HG03045 (cell line): Measurements from ENCODE around the gene FYCO1.

Experiments used
- ATAC-seq: cut with Tn5 transposase; IDR thresholded peaks from one replicate; pipeline ENCODE4 v1.9.1; 2021; ENCODE audit warnings: mild to moderate bottlenecking, moderate library complexity; ENCODE audit not compliant: unreplicated experiment

FYCO1 gene

DNA sequence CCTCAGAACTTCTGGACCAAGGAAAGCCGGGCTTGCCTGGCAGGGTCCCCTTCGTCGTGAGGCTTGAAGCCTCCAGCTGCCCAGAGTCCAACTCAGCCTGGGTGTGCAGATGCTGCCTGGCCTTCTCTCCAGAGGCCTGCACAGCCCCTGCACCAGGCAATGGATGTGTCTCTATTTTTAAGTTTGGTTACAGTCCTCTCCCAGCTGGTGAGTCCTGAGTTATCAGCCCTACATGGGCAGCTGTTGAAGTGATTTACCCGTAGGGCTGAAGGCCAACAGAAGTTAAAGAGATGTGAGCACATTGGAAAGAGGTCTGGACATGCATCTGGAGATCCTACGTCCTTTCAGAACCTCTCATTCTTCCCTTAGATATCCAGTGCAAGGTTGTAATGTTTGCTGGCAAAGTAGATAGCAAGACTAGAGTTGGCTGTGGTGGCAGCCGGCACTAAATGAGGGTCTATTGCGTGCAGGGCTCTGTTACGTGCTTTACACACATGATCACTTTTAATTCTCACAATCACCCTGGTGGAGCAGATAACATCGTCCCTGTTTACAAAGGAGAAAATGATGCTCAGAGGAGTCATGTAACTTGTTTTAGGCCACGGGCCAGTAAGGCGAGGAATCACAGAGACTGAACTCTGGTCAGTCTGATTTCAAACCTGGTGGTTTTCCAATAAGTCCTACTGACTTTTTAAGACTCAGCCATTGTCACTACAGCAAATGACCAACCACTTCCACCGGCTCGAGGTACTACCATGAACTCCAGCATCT, 9.9 kb downstream of the FYCO1 start:
- no peak for ATAC-seq

DNA sequence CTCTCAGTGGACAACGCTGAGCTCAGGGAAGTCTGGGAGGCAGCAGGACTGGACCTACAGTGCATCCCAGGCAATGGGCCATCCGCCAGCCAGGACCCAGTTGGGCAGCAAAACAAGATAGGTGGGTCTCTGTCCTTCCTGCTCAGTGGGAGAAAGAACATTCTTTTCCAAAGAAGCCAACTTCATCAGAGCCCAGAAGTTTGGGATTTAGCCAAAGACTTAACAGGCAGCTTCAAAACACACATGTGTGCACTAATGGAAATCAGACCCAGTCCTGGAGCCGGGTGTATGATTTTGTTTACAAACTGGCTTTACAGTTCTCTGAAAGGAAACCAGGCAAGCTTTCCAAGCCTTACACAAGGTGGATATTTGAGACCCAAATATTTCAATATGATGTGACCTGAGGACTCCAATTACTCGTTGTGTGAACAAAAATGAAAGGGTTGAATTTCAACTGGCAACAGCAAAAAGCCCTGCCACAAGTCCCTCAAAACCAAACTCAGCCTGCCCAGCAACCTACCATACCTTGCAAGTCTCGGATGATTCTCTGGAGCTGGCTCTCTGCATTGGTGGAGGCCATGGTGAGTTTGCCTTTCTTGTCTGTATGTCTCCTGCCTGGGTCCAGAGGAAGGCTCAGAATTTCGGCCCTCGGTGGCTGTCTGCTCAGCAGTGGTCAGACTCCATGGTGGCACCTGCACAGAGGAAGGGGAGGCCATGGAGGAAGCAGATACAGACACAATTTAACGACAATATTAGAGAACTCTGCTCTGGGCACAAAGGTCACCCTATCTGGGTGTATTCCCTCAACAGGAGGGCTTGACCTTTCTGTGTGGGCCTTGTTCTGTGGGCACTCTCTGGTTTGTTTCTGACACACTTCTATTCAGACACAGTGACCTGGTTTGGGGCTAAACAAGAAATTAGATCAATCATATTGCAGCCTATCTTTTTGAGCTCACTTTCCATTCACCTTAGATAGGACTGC, 11.0 kb downstream of the FYCO1 start:
- no peak for ATAC-seq

DNA sequence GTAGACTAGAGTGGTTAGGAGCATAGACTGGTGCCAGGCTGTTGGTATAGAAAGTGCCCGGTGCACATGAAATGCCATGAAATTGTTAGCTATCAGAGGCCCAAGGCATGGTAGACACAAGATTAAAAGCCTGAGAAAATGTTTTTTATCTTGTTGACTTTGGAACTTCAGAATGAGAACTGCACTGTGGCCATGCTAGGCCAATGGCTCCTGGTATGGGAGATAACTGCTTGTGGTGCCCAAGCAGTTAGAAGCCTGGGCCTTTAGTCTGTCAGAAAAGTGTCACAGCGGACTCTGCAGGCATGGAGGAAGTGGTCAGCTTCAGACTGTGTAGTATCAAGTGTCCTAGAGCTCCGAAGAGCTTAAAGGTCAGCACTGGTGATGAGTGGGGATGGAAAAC, 11.9 kb downstream of the FYCO1 start:
- ATAC-seq, result no peak

DNA sequence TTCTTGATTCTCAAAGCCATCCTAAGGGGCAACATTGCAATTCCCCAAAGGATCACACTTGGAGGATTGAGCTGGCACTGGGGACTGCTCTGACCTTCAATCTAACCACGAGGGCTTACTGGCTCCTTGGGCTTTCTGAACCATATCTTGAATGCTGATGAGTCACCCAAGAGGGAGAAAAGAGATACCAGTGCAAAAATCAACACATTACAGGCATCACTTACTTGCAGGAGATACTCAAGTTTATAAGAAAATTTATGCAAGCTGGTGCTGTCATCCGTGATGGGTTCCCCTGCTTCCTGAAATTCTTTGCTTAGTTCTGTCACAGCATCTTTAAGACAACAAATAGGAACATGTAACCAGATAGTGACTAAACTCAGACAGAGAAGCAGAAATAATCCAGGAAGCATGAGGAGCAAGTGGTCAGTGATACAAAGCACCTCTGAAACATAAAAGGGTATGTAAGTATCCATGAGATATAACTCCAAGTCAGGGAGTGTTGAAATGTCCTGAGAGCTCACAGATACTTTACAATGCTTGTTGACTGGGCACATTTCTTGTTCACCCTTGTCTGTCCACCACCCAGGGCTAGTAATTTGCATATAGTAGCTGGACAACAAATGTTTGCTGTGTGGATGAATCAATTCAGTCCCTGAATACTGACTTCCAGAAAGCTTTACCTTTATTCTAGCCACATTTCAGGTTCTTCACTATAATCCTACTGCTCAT, 14.1 kb downstream of the FYCO1 start:
- no peak for ATAC-seq

DNA sequence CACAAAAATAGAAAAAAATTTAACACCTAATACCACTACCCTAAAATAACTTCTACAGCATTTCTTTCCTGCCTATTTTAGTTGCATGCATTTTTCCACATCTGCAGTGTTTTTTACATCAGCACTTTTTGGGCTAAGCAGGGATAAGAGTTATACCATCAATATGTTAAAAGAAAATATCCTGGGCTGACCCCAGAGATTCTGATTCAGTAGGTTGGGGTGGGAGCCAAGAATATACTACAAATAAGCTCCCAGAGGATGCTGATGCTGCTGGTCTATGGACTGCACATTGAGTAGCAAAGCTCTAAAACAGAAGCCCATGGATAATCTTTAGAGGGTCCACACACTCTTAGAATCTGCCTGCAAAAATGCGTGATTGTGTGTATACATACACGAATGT, 14.8 kb downstream of the FYCO1 start:
- ATAC-seq, result no peak

DNA sequence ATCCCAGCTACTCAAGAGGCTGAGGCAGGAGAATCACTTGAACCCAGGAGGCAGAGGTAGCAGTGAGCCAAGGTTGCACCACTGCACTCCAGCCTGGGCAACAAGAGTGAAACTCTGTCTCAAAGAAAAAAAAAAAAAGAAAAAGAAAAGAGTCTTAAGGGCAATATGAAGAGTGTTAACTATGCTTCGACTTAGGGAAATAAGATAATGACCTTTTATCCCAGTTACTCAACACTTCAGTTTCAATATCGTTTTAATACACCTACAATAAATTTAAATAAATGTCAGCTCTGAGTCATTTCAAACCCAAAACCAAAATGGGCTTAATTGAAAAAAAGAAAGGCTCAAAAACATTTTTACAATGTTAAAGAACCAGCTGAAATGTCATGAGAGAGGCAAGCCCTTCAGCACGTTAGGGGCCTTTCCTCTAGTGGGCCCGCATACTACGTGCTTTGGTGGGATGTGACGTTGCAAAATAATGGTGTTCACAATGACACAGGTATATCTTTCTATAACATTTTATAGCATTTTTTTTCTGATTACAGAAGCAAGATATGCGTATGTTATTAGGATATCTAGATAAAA, 15.3 kb downstream of the FYCO1 start:
- ATAC-seq, result no peak

DNA sequence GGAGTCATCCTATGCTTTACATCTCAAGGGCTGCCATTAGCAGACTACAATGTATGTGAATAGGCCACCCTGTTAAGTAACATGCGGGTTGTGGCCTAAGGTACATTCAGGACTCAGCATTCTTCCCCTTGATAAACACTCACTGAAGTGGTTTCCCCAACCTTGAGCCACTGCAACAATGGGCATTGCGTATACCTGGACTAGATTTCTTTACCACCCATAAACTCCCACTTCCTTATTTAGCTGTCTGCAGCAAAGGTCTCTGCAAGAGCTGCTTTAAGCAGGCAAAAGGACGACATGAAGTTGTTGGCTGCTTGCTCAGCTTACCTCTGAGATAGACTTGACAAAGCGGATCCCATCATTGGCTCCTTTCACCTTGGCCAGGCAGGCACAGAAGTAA, 16.2 kb downstream of the FYCO1 start:
- no peak for ATAC-seq

DNA sequence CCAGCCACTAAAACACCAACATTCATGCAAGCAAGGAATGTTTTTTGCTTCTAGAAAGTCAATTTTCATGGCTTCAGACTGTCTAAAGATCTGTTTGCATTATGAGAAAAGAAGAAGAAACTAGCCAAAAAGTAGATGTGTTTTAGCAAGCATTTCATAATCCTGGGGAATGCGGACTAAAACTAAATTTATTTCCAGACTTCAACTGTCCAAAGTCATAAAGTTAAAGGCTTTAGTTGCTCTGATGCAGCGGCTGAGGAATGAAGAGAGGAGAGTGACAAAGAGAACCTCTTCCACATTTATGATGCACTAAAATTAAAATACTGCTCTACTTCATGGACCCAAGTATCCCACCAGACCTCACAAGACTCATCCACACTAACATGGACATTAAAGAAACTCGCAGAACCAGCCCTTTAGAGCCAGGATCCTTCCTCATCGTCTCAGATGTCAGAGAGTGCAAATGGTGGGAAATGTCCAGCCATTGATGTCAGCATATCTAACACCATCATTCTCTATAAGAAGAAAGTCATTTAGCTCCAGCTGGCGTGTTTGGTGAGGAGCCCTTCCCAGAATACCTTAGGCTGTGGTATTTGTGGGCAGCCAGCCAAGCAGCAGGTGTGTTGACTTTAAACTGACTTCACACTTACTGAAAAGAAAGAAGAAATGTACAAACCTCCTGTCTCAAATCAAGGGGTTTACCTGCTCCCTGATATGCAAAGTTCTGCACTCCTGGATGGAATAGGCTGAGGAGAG, 17.4 kb downstream of the FYCO1 start:
- ATAC-seq, result no peak

DNA sequence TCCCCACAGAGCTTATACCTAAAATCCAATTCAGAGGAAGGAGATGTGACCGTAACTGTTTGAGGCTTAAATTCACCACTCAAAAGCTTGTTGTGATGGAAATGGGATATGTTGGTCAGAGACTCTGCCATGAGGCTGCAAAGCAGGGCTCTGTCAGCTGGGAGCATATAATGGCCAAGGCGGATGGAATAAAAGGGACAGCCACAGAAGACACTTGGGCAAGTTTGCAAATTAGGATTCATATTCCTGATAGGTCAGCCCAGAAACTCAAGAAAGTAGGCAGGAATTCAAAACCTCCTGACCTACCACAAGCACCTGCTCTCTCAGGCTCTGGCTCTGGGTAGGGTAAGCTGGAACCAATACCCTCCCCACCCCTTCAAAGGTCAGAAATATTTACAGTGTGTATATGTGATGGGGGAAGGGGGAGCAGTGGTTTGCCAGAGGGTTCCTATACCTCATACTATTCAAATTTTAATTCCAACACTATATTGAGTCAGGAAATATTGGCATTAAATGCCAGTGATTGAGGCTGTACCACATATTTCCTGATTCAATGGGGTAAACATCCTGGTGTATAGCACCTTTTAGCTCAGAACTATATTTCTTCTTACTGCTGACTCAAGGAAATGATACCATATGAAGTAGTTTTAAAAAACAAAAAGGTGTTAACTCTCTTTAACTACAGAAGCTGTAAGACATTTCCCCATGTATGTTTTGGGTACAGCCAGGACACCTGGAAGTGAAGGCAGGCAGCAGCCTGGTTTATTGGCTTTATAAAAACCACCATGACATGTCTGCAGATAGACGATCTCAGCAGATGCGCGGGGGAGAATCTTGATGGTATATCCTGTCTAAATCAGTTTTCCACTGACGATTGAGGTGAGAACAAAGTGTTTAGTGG, 19.2 kb downstream of the FYCO1 start:
- no peak for ATAC-seq

DNA sequence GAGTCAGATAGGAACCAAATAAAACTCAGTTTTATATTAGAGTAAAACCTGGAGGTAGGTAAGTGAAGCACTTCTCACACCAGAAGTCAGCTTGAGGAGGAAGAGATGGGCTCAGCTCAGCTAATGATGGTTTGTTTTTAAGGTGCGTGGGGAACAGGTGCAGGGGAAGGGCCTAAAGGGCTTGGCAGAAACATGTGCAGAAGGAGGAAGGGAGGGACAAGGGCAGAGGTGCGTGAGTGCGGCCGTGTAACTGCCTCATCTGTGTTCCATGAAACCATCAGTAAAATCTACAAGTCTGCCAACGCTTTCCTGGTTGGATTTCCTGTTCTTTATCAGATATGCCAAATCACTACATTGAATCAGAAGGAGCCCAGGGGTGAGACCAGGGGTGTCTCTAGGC, 19.9 kb downstream of the FYCO1 start:
- ATAC-seq, result no peak

DNA sequence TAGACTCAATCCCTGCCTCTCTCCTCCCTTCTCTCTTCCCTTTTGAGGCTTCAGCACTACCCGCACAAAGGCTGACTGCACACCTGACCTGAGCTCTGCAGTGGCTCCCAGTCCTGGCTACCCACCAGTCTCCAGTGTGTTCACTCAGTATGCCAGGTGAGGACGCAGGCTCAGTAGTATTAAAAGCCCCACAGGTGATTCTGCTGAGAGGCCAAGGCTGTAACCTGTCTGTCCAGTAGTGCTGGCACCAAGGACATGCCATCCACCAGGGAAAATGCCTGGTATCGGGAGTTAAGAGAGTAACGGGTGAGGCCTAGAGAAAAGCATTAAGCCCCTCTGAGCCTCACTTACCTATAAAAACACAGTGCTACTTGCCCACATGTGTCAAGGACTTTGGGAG, 20.9 kb downstream of the FYCO1 start:
- ATAC-seq, result no peak

DNA sequence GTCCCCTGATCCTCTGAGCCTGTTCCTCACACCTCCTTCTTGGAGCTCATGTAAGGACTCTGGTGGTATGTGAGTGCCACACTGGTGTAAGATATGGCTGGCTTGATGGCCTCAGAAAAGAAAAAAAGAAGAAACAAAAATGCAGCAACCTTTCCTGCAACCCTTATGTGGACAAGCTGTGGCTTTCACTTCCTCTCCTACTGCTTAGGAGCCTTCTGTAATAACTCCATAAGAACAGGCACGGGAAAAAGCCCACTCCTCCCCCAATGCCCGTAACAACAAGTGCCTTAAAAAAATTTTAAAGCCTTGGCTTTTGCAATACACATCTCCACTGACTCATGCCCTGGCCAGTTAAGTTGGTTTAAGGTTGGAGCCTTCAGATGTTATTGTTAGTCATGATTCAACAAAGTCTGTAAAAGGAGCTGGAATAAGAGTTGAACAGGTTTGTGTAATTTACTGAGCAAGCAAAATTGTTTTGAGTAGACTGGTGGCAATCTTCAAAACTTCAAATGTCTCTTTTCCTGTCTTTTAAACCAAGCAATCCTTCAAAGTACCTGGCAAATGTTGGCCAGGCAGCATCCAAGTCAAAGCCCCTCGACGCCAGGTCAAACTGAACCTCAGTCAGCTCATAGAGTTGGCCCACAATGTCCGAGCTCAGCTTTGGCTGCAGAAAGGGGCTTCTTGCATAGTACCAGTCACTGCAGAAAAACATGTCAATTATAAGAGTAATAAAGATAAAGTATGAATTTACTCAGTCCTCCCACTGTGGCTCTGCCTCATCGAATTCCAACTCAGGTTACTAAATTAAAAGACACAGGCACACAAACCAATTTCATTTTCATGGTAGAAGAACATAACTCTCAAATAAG, 22.9 kb downstream of the FYCO1 start:
- ATAC-seq, result no peak

DNA sequence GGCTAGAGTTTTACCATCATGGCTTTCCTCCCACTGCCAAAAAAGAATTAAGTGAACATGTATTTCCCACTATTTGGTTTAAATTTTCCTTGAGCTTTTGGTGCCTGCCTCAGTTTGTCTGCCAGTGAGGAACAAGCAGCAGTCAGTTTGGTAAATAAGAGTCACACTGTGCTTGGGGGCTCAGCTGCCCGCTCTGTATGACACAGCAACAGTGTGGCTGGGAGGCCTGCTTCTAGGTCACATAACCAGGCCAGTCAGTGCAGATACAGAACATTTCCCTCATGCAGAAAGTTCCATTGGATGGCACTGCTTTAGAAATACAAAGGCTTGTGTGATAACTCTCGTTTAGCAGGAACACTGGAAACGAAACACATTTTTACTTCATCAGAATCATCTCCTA, 25.7 kb downstream of the FYCO1 start:
- ATAC-seq, result no peak

DNA sequence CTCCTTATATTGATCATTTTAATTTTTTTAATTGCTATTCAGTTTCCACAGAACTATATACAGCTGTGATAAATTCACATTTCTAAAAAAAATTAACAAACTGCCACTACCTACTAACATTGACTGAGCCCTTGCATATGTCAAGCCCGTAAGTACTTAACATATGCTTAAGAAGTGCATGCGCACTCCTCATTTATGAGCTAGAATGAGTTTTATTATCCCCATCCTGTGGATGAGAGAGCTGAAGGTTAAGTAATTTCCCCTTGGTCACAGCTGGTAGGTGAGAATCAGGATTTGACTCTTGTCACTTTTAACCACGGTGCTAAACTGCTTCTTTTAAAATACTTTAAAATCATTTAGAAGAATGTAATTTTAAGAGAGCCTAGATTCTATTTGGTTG, 26.5 kb downstream of the FYCO1 start:
- ATAC-seq, result no peak

DNA sequence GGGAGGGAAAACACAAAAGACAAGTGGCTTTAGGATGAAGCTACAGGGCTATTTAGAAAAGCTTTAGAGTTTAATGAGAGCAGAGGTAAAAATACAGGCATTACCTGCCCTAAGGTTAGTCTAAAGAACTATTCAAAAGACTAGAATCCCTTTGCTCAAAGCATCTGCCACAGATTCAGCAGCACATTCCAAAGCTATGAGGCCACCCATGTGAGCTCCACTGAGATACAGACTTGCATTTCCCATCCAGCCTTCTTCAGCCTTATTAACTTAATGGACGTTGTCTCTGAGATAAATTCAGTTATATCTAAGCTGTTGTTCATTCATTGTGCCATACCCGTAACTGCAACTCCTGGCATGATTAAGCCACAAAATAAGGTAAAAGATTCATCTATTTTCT, 26.9 kb downstream of the FYCO1 start:
- no peak for ATAC-seq

DNA sequence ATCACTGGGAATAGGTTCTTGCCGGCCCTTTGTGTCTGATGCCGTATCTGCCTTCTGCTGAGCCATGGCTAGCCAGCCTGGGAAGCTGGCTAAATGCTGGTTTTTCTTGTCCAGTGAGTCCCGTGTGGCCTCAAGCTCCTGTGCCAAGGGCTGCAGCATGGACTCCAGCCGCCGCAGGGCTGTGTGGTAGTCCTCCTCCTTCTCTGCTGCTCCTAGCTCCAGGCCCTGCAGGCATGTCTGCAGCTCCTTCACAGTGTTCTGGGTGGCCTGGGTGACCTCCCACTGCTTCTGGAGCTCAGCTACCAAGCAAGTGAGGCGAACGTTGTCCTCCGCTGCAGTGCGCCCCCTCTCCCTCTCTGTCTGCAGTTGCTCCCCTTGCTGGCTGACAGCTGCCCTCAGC, 27.5 kb downstream of the FYCO1 start:
- no peak for ATAC-seq

DNA sequence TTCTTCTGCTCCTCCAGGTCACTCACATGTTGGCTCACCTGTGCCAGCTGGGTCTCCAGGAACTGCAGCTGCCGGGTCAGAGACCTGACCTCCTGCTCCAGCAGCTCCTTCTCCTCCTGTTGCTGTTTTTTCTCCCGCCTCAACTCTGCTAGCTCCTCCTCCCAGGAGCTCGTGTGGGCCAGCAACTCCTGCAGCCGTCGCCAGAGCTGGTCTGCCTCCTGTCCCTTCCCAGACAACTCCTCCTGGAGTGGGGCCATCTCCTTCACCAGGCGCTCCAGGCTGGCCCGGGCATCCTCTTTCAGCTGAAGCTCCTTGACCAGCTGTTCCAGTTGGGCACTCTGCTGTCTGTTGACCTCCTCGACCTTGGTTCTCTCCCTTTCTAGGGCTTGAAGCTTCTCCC, 27.9 kb downstream of the FYCO1 start:
- ATAC-seq, result no peak

DNA sequence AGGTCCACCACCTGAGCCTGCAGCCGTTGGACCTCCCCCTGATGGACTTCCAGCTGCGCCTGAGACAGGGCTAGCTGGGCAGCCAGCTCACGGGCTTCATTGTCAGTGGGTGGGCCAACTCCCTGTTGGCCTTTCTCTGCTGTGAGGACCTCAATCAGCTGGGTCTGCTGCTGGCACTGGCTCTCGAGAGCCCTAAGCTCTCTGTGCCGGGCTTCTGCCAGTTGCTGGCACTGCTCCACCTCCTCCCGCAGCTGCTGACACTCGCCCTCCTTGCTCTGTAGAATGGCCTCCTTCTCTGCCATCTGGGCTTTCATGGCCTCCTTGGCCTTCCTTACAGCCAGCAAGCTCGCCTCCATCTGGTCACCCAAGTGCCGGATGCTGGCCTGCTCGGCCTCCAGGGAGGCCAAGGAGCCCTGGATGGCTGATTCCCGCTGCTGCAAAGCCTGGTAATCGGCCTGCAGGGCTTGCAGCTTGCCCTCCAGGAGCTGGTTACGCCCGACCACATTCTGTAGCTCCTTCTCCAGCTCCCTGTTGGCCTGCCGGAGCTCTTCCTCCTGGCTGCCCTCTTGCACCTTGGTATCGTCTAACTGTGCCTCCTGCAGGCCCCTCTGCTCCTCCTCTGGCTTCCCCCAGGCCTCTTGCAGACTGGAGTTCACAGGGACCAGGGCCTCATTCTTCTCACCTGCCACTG, 28.5 kb downstream of the FYCO1 start:
- ATAC-seq, result no peak
